PC-3 (cell line): ENCODE measurements around the gene RENBP.

ENCODE experiments used
- EZH2phosphoT487 ChIP-seq: fragments of 300-600 bp; sonication (generic); IDR thresholded peaks from 2 replicates; pipeline ENCODE4 v1.6.1; 2018; ENCODE audit warnings: mild to moderate bottlenecking, antibody characterized with exemption, low read length, borderline replicate concordance
- TF ChIP-seq, protein P1 (sequence below): fragments of 300-600 bp; sonication (generic); conservative IDR thresholded peaks from 2 replicates; pipeline ENCODE4 v1.5.1; 2017; ENCODE audit warnings: antibody characterized with exemption, low read depth, mild to moderate bottlenecking, low read length

DNA sequence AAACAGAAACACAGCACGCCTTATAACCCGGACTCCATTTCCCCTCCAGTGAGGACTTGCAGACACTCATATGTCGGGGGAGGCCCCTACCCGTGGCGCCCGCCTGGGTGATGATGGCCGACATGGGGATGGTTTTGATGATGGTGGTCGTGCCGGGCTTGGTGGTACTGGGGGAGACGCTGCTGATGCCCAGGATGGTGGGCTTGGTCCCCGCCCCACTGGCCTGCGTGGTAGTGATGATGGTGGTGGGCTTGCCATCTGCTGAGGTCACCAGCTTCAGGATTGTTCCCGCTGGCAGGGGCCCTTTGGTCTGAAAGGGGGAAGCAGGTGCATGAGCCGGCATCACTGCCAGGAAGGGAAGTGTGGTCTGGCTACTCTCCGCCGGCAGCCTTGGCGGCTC lies 12.8 kb upstream of the RENBP start:
- TF ChIP-seq, protein P1, sequence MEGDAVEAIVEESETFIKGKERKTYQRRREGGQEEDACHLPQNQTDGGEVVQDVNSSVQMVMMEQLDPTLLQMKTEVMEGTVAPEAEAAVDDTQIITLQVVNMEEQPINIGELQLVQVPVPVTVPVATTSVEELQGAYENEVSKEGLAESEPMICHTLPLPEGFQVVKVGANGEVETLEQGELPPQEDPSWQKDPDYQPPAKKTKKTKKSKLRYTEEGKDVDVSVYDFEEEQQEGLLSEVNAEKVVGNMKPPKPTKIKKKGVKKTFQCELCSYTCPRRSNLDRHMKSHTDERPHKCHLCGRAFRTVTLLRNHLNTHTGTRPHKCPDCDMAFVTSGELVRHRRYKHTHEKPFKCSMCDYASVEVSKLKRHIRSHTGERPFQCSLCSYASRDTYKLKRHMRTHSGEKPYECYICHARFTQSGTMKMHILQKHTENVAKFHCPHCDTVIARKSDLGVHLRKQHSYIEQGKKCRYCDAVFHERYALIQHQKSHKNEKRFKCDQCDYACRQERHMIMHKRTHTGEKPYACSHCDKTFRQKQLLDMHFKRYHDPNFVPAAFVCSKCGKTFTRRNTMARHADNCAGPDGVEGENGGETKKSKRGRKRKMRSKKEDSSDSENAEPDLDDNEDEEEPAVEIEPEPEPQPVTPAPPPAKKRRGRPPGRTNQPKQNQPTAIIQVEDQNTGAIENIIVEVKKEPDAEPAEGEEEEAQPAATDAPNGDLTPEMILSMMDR = no peak
- no peak for TF ChIP-seq EZH2phosphoT487
